ENCODE results near the gene STXBP2.
A peak's percentile ranks its signal among the peaks of the same experiment; 100 is the strongest.

The STXBP2 gene

DNA sequence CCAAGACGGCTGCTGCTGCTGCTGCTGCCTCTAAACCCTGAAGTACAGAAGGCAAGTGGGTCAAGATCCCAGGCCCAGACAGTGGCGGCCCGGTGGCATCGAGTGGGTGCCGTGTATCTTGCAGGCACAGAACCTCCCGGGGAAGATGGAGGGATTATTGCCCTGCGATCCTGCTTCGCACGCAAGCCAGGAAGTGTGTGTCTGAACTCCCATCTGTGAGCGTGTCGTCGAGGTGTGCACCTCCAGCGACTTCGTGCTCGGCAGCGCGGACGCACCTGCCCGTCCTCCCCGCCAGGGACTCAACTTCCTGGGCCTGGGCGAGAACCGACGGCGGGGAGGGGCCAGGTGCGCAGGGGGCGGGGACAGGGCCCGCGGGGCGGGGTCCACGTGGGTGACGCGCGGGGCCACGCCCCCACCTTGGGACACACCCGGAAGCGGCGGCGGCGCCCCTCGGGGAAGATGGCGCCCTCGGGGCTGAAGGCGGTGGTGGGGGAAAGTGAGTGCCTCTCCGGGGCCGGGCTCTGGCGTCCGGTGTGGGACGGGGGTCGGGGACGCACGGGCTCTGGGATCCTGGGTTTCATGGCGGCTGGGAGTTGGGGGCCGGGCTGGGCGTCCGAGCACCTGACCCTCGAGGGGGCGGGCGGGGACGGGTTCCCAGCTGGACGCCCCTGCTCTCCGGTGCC, at the start of gene STXBP2:
Gene STXBP2, plus strand, starts transcription at position 420 of the 683 bp plus-strand sequence. Its CDS starts 40 bp downstream, at position 460.
- peak; percentile 72 for DNase-seq

DNA sequence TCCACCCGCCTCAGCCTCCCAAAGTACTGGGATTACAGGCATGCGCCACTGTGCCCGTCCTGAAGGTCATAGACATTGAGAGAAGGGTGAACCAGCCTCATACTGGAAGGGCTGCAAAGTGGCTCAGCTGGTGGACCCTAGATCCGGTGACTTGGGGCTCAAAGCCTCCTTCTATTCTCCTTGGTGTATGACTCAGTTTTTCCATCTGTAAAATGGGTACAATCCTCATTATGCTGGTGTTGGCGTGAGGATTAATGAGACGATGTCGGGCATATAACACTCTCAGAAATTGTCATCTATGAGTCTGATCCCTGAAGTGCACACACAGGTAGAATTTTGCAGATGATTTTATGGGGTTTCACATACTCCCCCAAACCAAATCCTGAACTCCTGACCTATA, 47.1 kb upstream of the STXBP2 start:
- DNase-seq, result no peak

DNA sequence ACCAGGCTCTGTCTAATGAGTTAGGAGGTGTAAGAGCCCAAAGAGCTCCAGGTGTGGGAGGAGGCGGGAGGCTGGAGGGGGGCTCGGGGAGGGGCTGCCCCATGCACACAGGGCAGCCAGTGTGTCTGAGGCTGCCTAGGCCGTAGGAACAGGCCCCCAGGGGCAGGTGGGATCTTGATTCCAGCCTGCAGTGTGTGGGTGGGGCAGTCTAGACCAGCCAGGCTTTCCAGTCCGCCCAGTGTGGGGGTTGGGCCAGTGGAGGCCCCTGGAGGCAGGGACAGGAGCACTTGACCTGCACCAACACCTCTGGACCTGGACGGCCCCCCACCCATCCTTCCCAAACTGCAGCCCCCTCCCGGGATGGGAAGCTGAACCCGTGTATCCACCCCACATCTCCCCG, 46.7 kb upstream of the STXBP2 start:
- DNase-seq, result no peak

DNA sequence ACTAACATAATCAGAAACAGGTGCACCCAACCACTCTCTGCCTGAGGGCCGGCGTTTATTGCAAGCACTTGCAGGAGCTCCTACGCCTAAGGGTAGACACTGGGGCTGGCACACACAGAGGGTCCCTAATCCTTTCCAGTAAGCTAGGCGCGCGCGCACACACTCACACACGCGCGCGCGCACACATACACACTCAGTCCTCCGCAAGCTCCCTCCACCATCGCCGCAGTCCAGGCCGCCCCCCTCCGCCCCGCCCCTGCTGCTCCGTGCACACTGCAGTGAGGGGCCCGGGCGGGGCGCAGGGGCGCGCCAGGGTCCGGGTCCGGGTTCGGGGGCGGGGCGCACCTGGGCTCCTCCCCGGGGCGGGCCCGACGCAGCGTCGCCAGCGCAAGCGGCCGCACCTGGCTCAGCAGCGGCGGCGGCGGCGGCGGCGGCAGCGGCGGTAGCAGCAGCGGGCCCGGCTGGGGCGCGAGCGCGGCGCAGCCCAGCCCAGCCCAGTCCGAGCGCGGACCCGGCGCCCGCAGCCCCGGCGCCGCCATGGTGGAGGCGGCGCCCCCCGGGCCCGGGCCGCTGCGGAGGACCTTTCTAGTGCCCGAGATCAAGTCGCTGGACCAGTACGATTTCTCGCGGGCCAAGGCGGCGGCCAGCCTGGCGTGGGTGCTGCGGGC, 41.3 kb upstream of the STXBP2 start, which contains the start of gene CAMSAP3:
Gene CAMSAP3, plus strand, starts transcription at position 398 of the 668 bp plus-strand sequence. Its CDS starts 140 bp downstream, at position 538.
- DNase-seq, result no peak

DNA sequence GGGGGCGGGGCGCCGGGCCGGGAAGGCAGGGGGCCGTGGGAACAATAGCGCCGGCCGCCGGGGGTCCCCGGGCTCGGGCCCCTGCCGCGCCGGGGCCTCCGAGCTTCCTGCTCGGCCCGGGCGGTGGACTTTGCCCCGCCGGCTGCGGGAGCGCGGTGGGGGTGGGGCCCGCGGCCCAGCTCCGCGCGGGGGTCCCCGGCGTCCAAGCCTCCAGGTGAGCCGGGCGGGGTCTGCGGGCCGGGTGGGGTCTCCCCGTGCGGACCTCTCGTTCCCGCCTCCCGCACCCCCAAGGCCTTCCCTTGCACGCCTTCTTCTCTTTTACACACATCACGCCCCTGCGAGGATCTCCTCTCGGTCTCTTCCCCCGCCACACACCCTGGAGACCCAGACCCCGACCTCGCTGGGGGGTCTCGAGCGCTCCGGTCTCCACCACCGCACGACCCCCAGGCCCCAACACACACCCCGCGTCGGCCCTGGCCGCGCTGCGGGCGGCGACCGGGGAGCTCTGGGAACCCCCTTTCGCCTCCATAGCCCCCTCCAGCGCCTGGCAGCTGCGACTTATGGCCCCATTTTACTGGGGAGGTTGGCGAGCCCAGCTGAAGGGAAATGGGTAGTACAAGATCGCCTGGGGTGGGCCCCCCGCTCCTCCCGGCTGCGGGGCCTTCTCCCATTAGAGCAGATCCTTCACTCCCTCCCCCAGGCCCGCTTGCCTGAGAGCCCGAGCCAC, 40.5 kb upstream of the STXBP2 start:
- no peak for DNase-seq

DNA sequence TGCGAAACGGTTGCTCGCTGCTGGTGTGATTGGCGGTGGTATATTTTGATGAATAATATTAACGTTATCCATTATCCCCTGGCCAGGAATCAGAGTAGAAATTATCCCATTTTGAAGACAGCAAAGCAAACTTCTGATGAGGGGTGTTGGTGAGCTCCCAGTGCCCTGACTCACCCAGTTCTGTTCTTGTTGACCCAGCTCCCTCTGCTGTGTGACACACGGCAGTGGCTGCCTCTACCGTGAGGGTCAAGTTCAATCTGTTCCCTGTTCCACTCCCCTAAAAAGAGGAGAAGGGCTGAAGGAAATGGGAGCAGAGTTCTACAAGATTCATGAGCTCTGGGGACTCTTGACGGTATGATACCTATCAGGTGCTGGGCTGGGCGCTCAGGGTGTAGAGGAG, 39.2 kb upstream of the STXBP2 start:
- no peak for DNase-seq

DNA sequence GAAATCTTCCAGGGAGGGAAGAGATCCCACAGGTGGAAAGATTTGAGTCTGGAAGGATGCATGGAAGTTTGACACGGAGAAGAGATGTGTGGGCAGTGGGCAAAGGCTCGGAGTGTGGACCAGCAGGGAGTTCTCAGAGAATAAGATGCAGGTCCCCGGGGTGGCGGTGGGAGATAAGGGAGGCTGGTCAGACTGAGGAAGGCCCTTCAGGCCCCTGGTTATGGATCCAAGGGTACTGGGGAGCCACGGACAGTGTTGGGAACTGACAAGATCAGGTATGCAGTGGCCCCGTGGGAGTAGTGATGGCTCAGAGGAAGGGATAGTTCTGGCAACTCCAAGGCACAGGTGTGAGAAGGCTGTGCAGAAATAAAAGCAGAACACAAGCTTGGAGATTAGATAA, 38.7 kb upstream of the STXBP2 start:
- DNase-seq, result no peak

DNA sequence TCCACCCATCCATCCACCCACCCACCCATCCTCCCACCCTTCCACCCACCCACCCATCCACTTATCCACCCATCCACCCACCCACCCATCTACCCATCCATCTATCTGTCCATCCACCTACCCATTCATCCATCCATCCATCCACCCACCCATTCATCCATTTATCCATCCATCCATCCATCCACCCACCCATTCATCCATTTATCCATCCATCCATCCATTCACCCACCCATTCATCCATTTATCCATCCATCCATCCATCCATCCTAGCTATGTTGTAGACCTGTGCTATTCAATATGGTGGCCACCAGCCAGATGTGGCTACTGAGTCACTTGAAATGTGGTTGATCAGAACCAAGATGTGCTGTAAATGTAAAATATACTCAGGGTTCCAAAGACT, 36.2 kb upstream of the STXBP2 start:
- no peak for DNase-seq

DNA sequence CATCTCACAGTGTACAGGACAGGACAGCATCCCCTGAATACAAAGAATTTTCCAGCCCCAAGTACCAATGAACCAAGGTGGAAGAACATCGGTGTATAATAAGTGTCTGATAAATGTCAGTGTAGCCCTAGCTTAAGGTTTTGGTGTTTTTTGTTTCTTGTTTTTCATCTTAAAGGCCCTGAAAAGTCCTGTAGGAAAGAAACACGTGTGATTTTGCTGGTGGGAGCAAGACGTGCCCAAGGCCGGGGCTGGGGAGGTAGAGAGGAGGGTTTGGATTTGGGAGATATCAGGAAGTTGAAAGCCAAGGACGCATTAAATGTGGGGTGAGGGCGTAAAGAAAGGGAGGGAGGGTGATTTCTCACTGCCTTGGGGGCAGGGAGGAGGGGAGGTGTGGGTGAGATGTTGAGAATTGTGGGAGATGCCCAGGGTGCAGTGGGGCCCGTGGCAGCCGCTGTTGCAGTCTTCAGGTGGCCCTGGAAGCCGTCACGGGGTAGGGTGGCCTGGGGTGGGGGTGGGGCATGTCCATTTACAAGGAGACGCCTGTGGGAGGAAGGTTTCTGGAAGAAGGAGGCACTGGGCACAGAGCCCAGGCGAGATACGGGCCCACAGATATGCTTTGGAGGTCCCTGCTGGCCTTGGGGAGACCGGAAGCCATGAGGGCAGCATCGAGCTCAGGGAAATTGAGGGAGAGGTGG, 34.5 kb upstream of the STXBP2 start:
- peak; percentile 3 for DNase-seq

DNA sequence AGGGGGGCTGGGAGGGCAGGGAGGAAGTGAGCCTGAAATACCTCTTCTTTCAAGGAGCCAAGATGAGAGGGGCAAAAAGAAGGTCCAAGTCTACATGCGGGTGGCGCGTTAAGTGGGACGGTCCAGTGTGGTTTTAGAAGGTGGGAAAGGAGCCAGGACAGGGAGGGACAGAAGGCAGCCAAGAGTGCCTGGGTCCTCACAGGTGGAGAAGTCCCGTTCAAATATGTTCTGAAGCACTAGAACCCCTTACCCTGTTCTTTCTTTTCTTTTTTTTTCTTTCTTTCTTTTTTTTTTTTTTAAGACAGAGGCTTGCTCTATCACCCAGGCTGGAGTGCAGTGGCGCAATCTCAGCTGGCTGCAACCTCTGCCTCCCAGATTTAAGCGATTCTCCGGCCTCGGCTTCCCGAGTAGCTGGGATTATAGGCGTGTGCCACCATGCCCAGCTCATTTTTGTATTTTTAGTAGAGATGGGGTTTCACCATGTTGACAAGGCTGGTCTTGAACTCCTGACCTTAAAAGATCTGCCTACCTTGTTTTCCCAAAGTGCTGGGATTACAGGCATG, 33.9 kb upstream of the STXBP2 start:
- DNase-seq, result no peak

DNA sequence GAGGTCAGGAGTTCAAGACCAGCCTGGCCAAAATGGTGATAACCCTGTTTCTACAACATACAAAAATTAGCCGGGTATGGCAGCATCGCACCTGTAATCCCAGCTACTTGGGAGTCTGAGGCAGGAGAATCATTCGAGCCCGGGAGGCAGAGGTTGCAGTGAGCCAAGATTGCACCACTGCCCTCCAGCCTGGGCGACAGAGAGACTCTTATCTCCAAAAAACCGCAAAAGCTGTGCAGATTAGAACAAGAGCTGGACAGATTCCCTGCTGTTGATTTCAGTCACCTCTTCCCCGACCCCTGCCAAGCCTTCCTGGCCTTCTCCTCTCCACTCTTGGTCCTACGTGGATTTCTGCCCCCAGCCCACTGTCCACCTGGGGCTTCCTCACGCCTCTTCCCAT, 33.0 kb upstream of the STXBP2 start:
- peak; percentile 38 for DNase-seq

DNA sequence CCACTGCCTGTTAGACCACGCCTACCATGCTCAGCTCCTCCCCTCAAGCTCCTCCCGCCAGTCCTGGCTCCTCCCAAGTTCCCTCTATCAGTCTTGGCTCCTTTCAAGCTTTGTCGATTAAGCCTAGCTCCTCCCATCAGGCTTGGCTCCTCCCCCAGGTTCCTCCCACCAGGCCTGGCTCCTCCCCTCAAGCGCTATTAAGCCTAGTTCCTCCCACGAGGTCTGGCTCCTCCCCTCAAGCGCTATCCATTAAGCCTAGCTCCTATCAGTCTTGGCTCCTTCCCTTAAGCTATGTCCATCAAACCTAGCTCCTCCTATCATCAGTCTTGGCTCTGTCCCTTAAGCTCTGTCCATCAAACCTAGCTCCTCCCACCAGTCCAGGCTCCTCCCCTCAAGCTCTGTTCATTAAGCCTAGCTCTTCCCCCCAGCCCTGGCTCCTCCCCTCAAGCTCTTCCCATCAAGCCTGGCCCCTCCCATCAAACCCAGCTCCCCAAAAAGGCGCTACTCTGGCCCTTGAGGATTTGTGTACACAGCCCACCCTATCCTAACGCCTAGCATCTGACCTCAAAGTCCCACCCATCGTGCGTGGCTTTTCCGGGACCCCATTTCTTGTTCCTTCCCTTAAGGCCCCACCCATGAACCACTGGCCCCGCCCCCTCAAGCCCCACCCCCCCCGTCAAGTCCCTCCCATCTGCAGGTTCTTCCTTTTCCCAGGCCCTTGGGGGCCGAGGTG, 31.3 kb upstream of the STXBP2 start:
- DNase-seq, result peak; percentile 85

DNA sequence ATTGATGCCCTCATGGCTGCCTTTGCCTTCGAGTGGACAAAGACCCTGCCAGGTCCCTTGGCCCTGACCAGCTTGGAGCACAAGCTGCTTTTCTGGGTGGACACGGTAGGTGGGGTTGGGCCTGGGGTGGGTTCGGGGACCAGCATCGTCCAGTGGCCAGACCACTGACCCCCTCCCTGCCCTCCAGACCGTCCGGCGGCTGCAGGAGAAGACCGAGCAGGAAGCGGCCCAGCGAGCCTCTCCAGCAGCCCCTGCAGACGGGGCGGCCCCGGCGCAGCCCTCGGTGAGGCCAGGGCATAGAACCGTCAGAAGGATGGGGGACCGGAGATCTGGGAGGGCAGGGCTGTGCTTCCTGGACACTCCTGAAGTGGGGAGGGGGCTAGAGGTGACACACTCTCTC, 30.6 kb upstream of the STXBP2 start:
- no peak for DNase-seq

DNA sequence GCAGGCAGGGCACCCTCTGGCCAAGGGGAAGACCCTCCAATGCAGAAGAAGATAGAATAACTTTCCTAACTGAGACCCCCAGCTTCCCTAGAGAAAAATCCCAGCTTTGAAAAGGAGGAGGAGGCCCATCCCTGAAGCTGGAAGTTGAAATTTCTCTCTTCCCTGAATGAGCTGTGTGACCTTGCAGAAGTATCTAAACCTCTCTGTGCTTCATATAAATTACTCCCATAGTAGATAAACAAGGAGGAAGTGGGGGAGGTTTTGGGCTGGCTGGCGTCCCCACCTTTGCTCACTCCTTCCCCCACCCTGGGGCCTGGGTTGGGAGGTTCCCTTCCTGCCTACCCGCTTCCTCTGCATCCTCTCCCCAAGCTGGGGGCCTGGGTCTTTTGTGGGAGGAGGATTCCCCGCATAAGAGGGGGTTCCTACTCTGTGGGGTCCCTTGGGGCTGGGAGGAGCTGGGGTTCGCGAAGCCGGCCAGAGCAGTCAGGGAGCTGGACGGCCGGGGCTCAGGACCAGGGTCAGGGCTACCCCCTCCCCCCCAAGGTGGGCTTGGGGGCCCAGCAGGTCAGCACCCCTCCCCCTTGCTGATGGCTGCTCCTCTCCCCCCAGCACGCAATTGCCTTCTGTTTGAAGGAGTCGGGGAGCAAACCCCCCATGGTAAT, 29.6 kb upstream of the STXBP2 start:
- no peak for DNase-seq

DNA sequence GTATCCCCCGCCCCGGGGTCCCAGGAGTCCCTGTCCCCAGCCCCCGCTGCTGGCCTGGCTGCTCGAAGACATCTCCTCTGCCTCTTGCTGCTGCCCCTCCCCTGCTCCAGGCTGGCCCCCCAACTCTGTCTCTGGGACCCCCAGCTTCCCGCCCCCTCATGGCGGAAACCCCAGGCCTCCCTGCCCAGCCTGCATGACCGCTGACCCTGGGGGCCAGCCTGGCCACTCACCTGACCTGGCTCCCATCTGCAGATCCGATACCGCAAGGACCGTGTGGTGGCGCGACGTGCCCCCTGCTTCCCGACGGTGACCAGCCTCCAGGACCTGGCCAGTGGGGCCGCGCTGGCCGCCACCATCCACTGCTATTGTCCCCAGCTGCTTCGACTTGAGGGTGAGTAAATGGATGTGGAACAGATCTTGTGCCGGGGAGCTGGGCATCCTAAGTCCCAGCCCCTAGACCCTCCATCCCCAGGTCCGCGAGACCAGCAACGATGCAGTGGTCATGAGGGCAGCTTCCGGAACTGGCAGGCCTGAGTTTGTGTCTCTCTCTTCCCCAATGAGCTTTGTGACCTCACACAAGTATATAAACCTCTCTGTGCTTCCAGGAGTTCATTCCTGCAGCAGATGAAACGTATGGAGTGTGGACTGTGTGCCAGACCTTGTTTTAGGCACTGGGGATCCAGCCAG, 28.9 kb upstream of the STXBP2 start:
- no peak for DNase-seq

DNA sequence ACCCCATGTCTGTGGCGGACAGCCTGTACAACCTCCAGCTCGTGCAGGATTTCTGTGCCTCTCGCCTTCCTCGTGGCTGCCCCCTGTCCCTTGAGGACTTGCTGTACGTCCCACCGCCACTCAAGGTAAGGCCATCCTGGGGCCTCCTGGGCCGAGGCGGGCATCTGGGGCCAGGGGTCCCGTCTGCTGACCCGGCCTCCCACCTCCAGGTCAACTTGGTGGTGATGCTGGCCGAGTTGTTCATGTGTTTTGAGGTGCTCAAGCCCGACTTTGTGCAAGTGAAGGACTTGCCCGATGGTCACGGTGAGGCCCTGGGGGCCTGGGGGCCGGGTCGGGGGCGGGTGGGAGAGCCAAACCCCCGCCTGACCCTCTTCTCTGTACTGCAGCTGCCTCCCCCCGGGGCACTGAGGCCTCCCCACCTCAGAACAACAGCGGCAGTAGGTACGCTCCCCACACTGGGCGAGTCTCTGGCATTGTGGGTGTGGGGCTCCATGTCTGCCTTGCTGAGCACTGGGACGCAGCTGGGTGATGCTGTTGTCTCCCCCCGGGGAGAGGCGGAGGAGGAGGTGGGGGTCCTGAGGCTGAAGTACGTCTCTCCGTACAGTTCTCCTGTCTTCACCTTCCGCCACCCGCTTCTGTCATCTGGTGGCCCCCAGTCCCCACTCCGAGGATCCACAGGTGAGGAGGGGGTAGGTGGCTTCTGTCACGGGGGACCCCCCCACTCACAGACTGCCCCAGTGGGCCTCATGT, 26.2 kb upstream of the STXBP2 start:
- no peak for DNase-seq

DNA sequence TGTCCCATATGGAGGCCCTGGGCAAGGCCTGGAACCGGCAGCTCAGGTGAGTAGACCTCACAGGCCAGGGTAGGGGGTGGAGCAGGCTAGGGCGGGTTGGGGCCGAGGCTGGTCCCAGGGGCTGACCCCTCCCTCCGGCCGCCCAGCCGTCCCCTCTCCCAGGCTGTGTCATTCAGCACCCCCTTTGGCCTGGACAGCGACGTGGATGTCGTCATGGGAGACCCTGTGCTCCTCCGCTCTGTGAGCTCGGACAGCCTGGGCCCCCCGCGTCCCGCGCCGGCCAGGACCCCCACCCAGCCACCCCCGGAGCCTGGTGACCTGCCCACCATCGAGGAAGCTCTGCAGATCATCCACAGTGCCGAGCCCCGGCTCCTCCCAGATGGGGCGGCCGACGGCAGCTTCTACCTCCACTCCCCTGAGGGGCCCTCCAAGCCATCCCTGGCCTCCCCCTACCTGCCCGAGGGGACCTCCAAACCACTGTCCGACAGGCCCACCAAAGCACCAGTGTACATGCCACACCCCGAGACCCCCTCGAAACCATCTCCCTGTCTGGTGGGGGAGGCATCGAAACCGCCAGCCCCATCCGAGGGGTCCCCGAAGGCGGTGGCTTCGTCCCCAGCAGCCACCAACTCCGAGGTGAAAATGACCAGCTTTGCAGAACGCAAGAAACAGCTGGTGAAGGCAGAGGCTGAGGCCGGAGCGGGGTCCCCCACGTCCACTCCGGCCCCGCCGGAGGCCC, 25.2 kb upstream of the STXBP2 start:
- no peak for DNase-seq

DNA sequence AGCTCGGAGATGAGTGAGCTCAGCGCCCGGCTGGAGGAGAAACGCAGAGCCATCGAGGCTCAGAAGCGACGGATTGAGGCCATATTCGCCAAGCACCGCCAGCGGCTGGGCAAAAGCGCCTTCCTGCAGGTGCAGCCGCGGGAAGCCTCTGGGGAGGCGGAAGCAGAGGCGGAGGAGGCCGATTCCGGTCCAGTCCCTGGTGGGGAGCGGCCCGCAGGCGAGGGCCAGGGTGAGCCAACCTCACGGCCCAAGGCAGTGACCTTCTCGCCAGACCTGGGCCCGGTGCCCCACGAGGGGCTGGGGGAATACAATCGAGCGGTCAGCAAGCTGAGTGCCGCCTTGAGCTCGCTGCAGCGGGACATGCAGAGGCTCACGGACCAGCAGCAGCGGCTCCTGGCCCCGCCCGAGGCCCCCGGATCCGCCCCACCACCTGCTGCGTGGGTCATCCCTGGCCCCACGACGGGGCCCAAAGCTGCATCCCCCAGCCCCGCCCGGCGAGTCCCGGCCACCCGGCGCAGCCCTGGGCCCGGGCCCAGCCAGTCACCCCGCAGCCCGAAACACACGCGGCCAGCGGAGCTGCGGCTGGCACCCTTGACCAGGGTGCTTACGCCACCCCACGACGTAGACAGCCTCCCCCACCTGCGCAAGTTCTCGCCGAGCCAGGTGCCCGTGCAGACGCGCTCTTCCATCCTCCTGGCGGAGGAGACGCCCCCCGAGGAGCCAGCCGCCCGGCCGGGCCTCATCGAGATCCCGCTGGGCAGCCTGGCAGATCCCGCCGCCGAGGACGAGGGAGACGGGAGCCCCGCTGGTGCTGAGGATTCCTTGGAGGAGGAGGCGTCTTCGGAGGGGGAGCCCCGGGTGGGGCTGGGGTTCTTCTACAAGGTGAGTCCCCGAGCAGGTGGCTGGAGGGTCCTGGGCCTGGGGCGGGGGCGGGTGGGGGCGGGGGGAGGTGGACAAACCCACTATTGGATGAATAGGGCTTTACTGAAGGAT, 24.3 kb upstream of the STXBP2 start:
- DNase-seq, result no peak
